ENCODE results near the gene CD248.

DNA sequence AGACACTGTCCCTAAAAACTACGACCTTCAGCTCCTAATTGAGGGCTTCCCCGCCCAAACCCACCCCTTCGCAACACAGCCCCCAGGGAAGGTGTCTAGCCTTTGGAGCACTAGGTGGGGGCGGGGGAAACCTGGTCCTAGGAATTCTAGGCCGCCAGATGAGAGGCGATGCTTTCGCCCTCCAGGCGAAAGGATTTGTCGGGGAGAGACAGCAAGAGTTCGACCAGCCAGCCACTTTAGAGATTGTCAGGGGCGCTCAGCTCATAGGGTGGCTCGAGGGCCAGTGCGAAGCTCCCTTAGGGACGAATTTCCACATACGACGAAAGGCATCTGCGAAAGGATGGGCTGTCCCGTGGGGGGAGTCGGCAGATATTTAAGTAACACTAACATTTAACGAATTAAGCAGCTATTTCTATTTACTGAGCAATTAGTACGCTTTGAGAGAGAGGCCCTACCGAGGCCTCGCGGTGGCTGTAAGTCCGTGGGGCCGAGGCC, 5.3 kb downstream of the CD248 start:
- TF ChIP-seq, protein P1, sequence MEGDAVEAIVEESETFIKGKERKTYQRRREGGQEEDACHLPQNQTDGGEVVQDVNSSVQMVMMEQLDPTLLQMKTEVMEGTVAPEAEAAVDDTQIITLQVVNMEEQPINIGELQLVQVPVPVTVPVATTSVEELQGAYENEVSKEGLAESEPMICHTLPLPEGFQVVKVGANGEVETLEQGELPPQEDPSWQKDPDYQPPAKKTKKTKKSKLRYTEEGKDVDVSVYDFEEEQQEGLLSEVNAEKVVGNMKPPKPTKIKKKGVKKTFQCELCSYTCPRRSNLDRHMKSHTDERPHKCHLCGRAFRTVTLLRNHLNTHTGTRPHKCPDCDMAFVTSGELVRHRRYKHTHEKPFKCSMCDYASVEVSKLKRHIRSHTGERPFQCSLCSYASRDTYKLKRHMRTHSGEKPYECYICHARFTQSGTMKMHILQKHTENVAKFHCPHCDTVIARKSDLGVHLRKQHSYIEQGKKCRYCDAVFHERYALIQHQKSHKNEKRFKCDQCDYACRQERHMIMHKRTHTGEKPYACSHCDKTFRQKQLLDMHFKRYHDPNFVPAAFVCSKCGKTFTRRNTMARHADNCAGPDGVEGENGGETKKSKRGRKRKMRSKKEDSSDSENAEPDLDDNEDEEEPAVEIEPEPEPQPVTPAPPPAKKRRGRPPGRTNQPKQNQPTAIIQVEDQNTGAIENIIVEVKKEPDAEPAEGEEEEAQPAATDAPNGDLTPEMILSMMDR (IDR thresholded peaks at IDR 0.05) = peak in 1 of 7 experiments; percentile 87
- TF ChIP-seq POLR2AphosphoS5 (IDR thresholded peaks at IDR 0.05) (no peak), EP300 (IDR thresholded peaks at IDR 0.05) (no peak), POLR2A (IDR thresholded peaks at IDR 0.05) (no peak)

All from stomach (tissue), 4 donors.